CD4-positive, alpha-beta T cell treated with Interleukin-4 for 4 hours (primary cell): Measurements from ENCODE around the gene RABGGTA.
A peak's percentile ranks its signal among the peaks of the same experiment; 100 is the strongest.

Source experiments
- DNase-seq: peaks from one replicate; pipeline ENCODE4 v3.0.0-alpha.2; 2020

Gene RABGGTA

GRCh38 chr14:24304019-24304387 lies 32.6 kb upstream of the RABGGTA start:
- DNase-seq, result no peak

- DNase-seq, result no peak
Observed at GRCh38 chr14:24300326-24300980, 29.1 kb upstream of the RABGGTA start.

GRCh38 chr14:24299255-24300191 lies 28.1 kb upstream of the RABGGTA start, which contains the start of the genes DHRS1 and NOP9:
Gene DHRS1 (minus strand): TSS chr14:24299780. CDS start chr14:24299106, 674 bp downstream.
Gene NOP9 (plus strand): TSS chr14:24299850. CDS start chr14:24299955, 105 bp downstream.
- peak; percentile 86 for DNase-seq

DNA sequence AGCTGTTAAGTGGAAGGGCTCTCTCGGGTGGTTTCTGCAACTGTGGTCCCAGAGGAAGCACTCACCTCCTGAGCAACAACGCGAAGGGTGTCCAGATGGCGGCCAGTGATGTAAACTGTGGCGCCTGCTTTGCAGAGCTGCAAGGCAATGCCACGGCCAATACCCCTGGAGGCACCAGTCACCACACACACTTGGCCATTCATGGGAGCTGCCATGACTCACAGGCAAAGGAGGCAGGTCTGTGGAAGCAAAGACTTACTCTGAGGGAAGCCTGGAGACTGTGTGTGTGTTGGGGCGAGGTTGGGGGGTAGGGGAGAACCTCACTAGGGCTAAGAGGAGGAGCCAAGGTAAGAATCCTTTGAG lies 27.5 kb upstream of the RABGGTA start:
- no peak for DNase-seq

DNA sequence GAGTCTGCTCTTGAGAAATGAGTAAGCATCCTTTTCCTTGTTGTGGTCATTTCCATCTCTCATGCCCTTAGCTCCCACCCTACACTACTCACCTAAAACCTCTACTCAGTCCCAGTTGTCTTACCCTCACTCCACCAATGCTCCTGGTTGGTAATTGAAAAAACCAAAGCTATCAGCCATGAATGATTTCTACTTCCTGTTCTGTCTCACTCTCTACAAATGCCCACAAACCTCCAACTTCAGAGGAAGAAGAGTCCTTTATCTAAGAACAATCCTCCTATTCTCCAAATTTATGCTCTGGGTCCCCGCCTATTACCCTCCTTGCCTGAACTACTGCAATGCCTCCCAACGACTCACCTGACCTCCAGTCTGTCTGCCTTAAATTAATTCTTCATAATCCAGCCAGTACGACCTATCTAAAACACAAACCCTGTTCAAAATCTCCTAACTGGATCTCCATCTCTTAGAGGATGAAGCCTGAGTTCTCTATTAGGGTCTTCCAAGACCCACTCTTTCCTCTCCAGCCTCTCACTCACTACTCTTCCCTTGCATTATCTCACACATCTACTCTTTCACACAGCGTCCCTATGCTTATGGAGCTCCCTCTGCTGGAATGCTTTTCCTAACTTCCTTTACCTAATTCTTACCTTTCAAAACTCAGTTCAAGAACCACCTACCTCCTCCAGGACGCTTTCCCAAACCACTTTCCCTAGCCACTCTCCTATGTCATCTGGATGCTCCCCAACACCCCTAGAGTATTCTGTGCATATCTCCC lies 26.0 kb upstream of the RABGGTA start:
- DNase-seq, result no peak

GRCh38 chr14:24296341-24297157 lies 25.2 kb upstream of the RABGGTA start:
- DNase-seq, result peak; percentile 87

DNA sequence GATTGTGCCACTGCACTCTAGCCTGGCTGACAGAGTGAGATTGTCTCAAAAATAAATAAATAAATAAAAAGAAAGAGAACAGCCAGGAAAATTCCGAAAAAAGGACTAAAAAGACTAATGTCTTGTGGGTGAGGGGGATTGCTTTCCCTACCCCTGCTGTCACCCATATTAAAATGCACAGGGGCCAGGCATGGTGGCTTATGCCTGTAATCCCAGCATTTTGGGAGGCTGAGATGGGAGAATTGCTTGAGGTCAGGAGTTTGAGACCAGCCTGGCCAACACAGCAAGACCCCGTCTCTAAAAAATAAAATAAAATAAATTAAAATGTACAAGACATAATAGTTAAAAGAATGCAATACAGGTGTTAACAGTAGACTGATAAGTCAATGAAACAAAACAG lies 22.1 kb upstream of the RABGGTA start:
- no peak for DNase-seq

- no peak for DNase-seq
Observed at GRCh38 chr14:24292118-24292807, 20.9 kb upstream of the RABGGTA start.

GRCh38 chr14:24291446-24292117 lies 20.2 kb upstream of the RABGGTA start:
- DNase-seq, result no peak

- no peak for DNase-seq
Observed at GRCh38 chr14:24290746-24291145, 19.3 kb upstream of the RABGGTA start.

GRCh38 chr14:24289649-24290280 lies 18.4 kb upstream of the RABGGTA start:
- DNase-seq, result no peak

- no peak for DNase-seq
Observed at GRCh38 chr14:24286996-24287395, 15.6 kb upstream of the RABGGTA start.

DNA sequence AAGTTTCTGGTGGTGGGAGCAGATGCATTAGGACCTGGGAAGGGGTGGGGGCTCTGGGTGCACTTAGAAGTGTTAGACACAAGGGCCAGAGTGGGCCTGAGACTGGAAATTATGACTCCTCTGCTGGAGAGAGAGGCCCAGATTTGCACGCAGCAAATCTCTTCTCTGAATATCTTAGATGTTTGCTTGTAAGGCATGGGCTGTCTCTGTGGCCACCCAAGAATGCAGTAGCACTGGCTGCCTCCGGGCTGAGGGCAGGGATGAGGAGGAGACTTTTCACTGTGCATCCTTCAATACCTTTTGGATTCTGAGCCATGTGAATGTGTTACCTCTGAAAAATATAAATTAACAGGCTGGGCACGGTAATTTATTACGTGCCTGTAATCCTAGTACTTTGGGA lies 14.0 kb upstream of the RABGGTA start:
- DNase-seq, result no peak

- no peak for DNase-seq
Observed at GRCh38 chr14:24284501-24285035, 13.2 kb upstream of the RABGGTA start.

GRCh38 chr14:24283796-24284460 lies 12.5 kb upstream of the RABGGTA start:
- DNase-seq, result no peak

GRCh38 chr14:24282736-24283135 lies 11.3 kb upstream of the RABGGTA start:
- no peak for DNase-seq

GRCh38 chr14:24281636-24282035 lies 10.2 kb upstream of the RABGGTA start:
- DNase-seq, result no peak

DNA sequence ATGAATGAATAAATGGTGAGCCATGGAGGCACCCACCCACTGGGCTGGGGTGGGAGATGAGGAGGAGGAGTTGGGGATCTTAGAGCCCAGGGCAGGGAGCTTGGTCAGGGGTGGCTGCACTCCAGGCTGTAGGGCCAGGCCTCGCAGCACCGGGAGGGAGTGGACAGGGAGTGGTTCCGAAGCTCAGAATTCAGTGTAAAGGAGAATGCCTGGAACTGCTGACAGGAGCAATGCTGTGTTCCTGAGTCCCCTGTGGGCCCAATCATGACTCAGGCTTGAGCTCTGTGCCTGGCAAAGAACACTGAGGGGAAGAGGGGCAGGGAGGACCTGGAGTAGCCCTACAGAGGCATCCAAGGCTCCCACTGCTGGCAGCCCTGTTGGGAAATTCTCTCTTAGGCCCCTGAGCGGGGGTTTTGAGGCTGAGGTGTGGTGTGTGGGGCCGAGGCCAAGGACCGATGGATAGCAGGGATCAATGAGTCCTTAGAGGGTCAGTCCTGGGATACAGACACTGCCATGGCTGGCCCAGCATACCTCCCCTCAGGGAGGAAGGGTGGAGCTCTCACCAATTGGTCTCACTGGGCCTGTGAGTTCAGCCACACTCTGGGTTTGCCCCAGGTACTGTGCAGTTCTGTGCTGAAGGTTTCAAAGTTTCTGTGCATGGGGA lies 9.5 kb upstream of the RABGGTA start:
- DNase-seq, result no peak
